ENCODE measurements around the gene C17orf107. TPM values are rescaled to one million over a fixed set of nuclear protein-coding genes. Genes with fewer than 3 reads are reported as not detected.

C17orf107 gene
- total RNA-seq, 2 experiments from 2014 or later, result 3.0 to 3.6 TPM

DNA sequence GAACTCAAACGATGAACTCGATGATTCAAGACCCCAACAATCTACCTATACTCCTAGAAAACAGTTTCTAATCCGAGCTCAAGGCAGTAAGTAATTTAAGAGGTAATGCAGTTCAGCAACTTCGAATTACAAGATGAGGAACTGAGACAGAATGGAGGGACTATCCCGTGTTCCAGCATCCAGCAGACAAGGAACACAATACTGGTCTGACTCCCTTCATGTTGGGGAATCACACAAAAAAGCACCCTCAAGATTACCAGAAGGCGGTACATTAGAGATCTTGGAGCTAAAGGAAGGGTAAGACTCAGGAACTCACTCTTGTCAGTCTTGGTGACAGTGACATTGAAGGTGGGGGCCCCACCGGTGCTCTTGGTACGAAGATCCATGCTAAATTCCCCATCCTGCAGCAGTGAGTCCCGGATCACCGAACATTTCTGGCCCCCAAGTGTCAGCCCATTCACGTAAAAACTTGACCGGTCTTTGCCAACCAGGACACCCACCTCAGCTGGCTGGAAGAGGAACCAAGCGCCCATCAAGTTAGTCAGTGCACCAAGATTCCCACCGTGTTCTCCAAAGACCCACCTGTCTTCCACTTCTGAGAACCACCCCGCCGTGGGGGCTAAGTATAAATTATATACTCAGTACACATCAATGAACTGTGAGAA lies 47.1 kb downstream of the C17orf107 start:
- ATAC-seq (no peak), DNase-seq (no peak)
- Mint-ChIP-seq H3K36me3 (ENCODE audit: low read depth) (peaks cover 62% of the 10 kb centered on the region), H3K4me3 (peak overlapping the region; percentile 97), H3K9me3 (no peaks in the 10 kb centered on the region), H3K4me1 (ENCODE audit: low read depth) (peaks cover 52% of the 10 kb centered on the region), H3K27me3 (no peaks in the 10 kb centered on the region), H3K27ac (peak overlapping the region; percentile 99)
- TF ChIP-seq, protein P1, sequence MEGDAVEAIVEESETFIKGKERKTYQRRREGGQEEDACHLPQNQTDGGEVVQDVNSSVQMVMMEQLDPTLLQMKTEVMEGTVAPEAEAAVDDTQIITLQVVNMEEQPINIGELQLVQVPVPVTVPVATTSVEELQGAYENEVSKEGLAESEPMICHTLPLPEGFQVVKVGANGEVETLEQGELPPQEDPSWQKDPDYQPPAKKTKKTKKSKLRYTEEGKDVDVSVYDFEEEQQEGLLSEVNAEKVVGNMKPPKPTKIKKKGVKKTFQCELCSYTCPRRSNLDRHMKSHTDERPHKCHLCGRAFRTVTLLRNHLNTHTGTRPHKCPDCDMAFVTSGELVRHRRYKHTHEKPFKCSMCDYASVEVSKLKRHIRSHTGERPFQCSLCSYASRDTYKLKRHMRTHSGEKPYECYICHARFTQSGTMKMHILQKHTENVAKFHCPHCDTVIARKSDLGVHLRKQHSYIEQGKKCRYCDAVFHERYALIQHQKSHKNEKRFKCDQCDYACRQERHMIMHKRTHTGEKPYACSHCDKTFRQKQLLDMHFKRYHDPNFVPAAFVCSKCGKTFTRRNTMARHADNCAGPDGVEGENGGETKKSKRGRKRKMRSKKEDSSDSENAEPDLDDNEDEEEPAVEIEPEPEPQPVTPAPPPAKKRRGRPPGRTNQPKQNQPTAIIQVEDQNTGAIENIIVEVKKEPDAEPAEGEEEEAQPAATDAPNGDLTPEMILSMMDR (IDR thresholded peaks at IDR 0.05), result no peak
- ChIA-PET POLR2A (interaction anchor here (1.0 to 20.8 kb wide), 9 partner anchors 7 to 84 kb away, joined by 3 to 627 read pairs (median 11); partner anchors contain the start of genes C17orf107, CAMTA2, INCA1 and KIF1C), CTCF (interaction anchor here (0.7 to 2.8 kb wide), 5 partner anchors 21 to 84 kb away, joined by 3 to 8 read pairs (median 5); partner anchors contain the start of genes CHRNE and SPAG7)
- intact Hi-C loops (cut with micrococcal nuclease), result no loop called here

DNA sequence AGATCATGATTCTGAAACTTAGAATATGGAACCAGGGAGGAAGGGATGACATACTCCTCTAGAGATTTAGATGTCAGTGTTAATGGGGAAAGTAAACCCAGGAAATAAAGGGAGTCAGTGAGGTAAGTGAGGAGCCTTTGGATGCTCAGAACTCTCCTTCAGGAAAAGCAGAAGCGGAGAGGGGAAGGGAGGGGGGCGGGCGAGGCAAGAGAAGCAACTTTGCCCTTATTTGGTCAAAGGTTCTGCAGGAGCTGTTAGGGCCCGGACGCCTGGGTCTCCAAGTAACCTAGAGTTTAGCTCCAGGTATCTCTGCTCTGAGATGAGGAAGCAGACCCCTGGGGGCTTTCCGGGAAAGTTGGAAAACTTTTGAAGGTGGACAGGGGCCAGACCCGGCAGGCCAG lies 47.7 kb downstream of the C17orf107 start:
- CTCF ChIA-PET, result interaction anchor here (1.4 to 2.8 kb wide), 4 partner anchors 20 to 44 kb away, joined by 3 to 8 read pairs (median 6); partner anchors contain the start of genes CHRNE and SPAG7
- Mint-ChIP-seq H3K4me3 (peak overlapping the region; percentile 97), H3K27me3 (no peaks in the 10 kb centered on the region), H3K4me1 (ENCODE audit: low read depth) (peaks cover 51% of the 10 kb centered on the region), H3K36me3 (ENCODE audit: low read depth) (peaks cover 56% of the 10 kb centered on the region), H3K27ac (peak overlapping the region; percentile 99), H3K9me3 (no peaks in the 10 kb centered on the region)
- TF ChIP-seq, protein P1 (IDR thresholded peaks at IDR 0.05), result no peak
- DNase-seq (no peak), ATAC-seq (no peak)
- intact Hi-C loops (cut with micrococcal nuclease), result loop anchor here (1.0 kb wide), 1 partner anchor 22 kb away; no protein-coding TSS in a partner anchor
- POLR2A ChIA-PET, result interaction anchor here (1.1 to 20.8 kb wide), 10 partner anchors 8 to 83 kb away, joined by 4 to 627 read pairs (median 10); partner anchors contain the start of genes C17orf107, CAMTA2, CHRNE and INCA1

DNA sequence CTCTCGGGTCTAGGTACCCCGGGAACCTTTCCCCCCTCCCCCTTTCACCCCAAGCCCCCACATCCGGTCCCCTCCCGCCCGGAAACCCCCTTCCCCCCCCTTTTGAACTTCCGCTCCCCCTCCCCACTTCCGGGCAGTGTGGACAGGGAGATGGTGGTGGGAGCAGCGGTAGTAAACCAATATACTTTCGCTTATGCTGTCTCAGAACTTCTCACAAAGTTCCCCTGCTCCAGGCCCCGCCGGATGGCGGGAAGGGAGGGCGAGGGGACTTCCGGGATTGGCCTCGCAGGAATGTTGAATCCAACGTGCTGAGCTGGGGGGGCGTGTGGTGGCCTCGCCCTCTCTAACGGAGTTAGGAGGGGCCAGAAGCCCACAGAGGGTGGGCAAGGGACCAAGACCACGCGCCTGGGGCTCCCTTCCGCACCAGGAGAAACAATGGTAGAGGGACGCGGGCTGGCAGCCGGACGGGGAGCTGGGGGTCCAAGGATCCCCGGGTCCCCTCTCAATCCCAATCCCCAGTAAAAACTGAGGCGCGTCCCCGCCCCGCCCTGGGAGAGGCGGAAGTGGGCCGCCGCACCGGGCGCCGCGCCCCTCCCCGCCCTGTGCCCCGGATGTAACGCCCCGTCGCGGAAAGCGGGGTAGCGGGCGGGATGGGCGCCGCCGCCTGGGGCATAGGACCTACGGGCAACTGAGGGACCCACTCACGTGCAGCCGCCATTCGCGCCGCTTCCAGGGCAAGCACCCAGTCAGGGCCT lies 48.3 kb downstream of the C17orf107 start:
- intact Hi-C loops (cut with micrococcal nuclease), result loop anchor here (1.0 kb wide), 1 partner anchor 22 kb away; no protein-coding TSS in a partner anchor
- ChIA-PET CTCF (interaction anchor here (2.2 to 2.8 kb wide), 2 partner anchors 20 to 22 kb away, joined by 8 read pairs; partner anchors contain the start of gene SPAG7), POLR2A (interaction anchor here (0.6 to 20.8 kb wide), 15 partner anchors 8 to 705 kb away, joined by 3 to 627 read pairs (median 6); partner anchors contain the start of genes C17orf107, CAMTA2, CHRNE and INCA1)
- H3K27me3 Mint-ChIP-seq, result no peaks in the 10 kb centered on the region
- peak overlapping the region; percentile 99 for H3K27ac Mint-ChIP-seq
- ATAC-seq (peak; percentile 8), DNase-seq (peak; percentile 80)
- H3K4me1 Mint-ChIP-seq (ENCODE audit: low read depth), result peaks cover 45% of the 10 kb centered on the region
- no peaks in the 10 kb centered on the region for H3K9me3 Mint-ChIP-seq
- peak overlapping the region; percentile 97 for H3K4me3 Mint-ChIP-seq
- TF ChIP-seq, protein P1 (IDR thresholded peaks at IDR 0.05), result no peak
- peaks cover 50% of the 10 kb centered on the region for H3K36me3 Mint-ChIP-seq (ENCODE audit: low read depth)

DNA sequence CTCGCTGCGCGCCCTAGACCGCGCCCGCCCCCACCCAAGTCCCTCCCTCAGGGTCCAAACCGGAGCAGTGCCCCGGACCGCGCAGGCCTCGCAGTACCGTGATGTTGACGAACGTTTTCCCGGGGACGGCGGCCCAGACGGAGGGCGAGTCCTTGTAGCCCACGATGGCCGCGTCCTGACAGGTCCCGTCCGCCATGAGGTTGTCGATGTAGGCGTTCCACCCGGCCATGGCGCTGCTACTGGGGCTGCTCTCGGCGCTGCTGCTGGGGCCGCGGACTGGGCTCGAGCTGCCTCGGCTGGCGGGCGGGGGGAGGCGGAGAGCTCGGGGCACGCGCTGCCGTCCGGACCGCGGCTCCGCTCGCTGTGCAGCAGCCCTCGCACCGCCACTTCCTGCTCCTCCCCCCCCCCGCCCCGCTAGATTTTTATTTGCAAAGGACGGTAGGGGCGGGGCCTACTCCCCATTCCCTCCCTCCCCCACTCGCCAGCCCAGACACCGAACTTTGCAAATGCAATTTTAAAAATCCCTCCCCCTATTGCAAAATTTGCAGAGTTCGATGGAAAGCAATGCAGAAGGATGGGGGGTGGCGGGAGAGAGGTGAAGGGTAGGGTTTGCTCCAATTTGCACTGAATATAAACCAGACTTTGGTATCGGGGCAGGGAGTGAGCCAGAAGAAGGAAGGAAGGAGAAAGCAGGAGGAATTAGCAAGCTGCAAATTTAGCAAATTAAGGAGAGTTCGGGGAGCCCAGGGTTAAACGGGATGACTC lies 49.0 kb downstream of the C17orf107 start, which contains the start of gene PFN1:
Gene PFN1, minus strand, starts transcription at position 365 of the 765 bp plus-strand sequence. Its CDS starts 136 bp downstream, at position 229.
- DNase-seq (peak; percentile 96), ATAC-seq (peak; percentile 50)
- Mint-ChIP-seq H3K4me1 (ENCODE audit: low read depth) (peaks cover 37% of the 10 kb centered on the region), H3K4me3 (peak within 1 kb of the TSS; percentile 97), H3K27ac (peak within 1 kb of the TSS; percentile 99), H3K27me3 (no peaks in the 10 kb centered on the region), H3K9me3 (no peaks in the 10 kb centered on the region), H3K36me3 (ENCODE audit: low read depth) (peaks cover 45% of the 10 kb centered on the region)
- ChIA-PET POLR2A (interaction anchor here (0.6 to 20.8 kb wide), 18 partner anchors 9 to 706 kb away, joined by 3 to 627 read pairs (median 4); partner anchors contain the start of genes C17orf107, CAMTA2, CHRNE and KIF1C), CTCF (interaction anchor here (1.4 to 2.8 kb wide), 2 partner anchors 8 to 21 kb away, joined by 3 to 8 read pairs; partner anchors contain the start of genes RNF167 and SLC25A11)
- intact Hi-C loops (cut with micrococcal nuclease), result no loop called here
- TF ChIP-seq, protein P1 (IDR thresholded peaks at IDR 0.05), result no peak
